IgD-negative memory B cell (primary cell): ENCODE results near the gene CD34. TPM values are rescaled to one million over a fixed set of nuclear protein-coding genes. Genes with fewer than 3 reads are reported as not detected.
"Not testable (repeated sequence)": the region's sequence is repeated elsewhere in the genome, so short reads cannot be mapped to it uniquely, and the experiment has no call there.

Experiments used
- H3K27ac Mint-ChIP-seq, 3 donors: one replicate each; pipeline ENCODE4 v1.8.0; 2020 to 2022; ENCODE audit warnings: mild to moderate bottlenecking in 3 of 3, mixed read lengths in 3 of 3, moderate library complexity in 1 of 3
- H3K27me3 Mint-ChIP-seq: one replicate; pipeline ENCODE4 v1.8.0; 2021; ENCODE audit warnings: mixed read lengths
- H3K36me3 Mint-ChIP-seq: one replicate; pipeline ENCODE4 v1.8.0; 2020; ENCODE audit warnings: mild to moderate bottlenecking, mixed read lengths
- H3K4me1 Mint-ChIP-seq, 3 donors: one replicate each; pipeline ENCODE4 v1.8.0; 2020 to 2022; ENCODE audit warnings: mixed read lengths in 3 of 3, mild to moderate bottlenecking in 1 of 3
- H3K4me3 Mint-ChIP-seq, 4 donors: one replicate each; pipeline ENCODE4 v1.8.0; 2020 to 2022; ENCODE audit warnings: mild to moderate bottlenecking in 4 of 4, mixed read lengths in 4 of 4, moderate library complexity in 3 of 4
- H3K9me3 Mint-ChIP-seq, 3 donors: one replicate each; pipeline ENCODE4 v1.8.0; 2020 to 2021; ENCODE audit warnings: mixed read lengths in 3 of 3, mild to moderate bottlenecking in 1 of 3
- polyA plus RNA-seq: library from polyadenylated mRNA; unstranded; fragments of 300-500 nt; fragmentation: Illumina TruSeq; gene quantifications from one replicate; pipeline ENCODE4 v1.2.3, GENCODE V29; 2021

The CD34 gene
- polyA plus RNA-seq, 1 donor from 2014 or later, result not detected

- Mint-ChIP-seq H3K36me3 (no peaks in the 10 kb centered on the region), H3K9me3 (no peaks in the 10 kb centered on the region), H3K27ac (no peak overlapping the region), H3K27me3 (peaks cover 9% of the 10 kb centered on the region), H3K4me3 (no peak overlapping the region), H3K4me1 (peaks cover 0 to 4% (median 0%) of the 10 kb centered on the region in 3 donors)
Measured at GRCh38 chr1:207944571-207944970, 33.6 kb upstream of the CD34 start.

- not testable (repeated sequence) for H3K27me3 Mint-ChIP-seq, H3K9me3 Mint-ChIP-seq, H3K36me3 Mint-ChIP-seq, H3K27ac Mint-ChIP-seq, H3K4me1 Mint-ChIP-seq
- peak overlapping the region in 2 of 4 donors; percentile 84 to 88 for H3K4me3 Mint-ChIP-seq
Measured at GRCh38 chr1:207942337-207942741, 31.4 kb upstream of the CD34 start.

- Mint-ChIP-seq H3K4me3 (no peak overlapping the region), H3K27me3 (peaks cover 5% of the 10 kb centered on the region), H3K4me1 (peaks cover 0 to 4% (median 0%) of the 10 kb centered on the region in 3 donors), H3K27ac (no peak overlapping the region), H3K9me3 (no peaks in the 10 kb centered on the region), H3K36me3 (no peaks in the 10 kb centered on the region)
Measured at GRCh38 chr1:207941665-207942064, 30.7 kb upstream of the CD34 start.

- H3K27ac Mint-ChIP-seq, result no peak overlapping the region
- H3K9me3 Mint-ChIP-seq, result peaks cover 0 to 8% (median 6%) of the 10 kb centered on the region in 3 donors
- H3K4me1 Mint-ChIP-seq, result peaks cover 0 to 4% (median 0%) of the 10 kb centered on the region in 3 donors
- H3K4me3 Mint-ChIP-seq, result no peak overlapping the region
- H3K36me3 Mint-ChIP-seq, result no peaks in the 10 kb centered on the region
- H3K27me3 Mint-ChIP-seq, result peaks cover 5% of the 10 kb centered on the region
Measured at GRCh38 chr1:207938016-207938415, 27.1 kb upstream of the CD34 start.

- peaks cover 4% of the 10 kb centered on the region for H3K27me3 Mint-ChIP-seq
- H3K27ac Mint-ChIP-seq, result no peak overlapping the region
- peaks cover 0 to 8% (median 6%) of the 10 kb centered on the region in 3 donors for H3K9me3 Mint-ChIP-seq
- no peak overlapping the region for H3K4me3 Mint-ChIP-seq
- no peaks in the 10 kb centered on the region for H3K36me3 Mint-ChIP-seq
- peaks cover 0 to 2% (median 0%) of the 10 kb centered on the region in 3 donors for H3K4me1 Mint-ChIP-seq
Measured at GRCh38 chr1:207937204-207937603, 26.3 kb upstream of the CD34 start.

- Mint-ChIP-seq H3K27me3 (peaks cover 2% of the 10 kb centered on the region), H3K36me3 (no peaks in the 10 kb centered on the region), H3K27ac (no peak overlapping the region), H3K4me3 (no peak overlapping the region), H3K9me3 (peaks cover 1 to 9% (median 8%) of the 10 kb centered on the region in 3 donors), H3K4me1 (no peaks in the 10 kb centered on the region)
Measured at GRCh38 chr1:207935166-207935583, 24.2 kb upstream of the CD34 start.

- H3K4me3 Mint-ChIP-seq, result no peak overlapping the region
- peaks cover 5 to 10% (median 8%) of the 10 kb centered on the region in 3 donors for H3K9me3 Mint-ChIP-seq
- H3K27ac Mint-ChIP-seq, result no peak overlapping the region
- H3K4me1 Mint-ChIP-seq, result no peaks in the 10 kb centered on the region
- peaks cover 5% of the 10 kb centered on the region for H3K27me3 Mint-ChIP-seq
- H3K36me3 Mint-ChIP-seq, result no peaks in the 10 kb centered on the region
Measured at GRCh38 chr1:207933205-207933800, 22.4 kb upstream of the CD34 start.

GRCh38 chr1:207926984-207927383, 16.1 kb upstream of the CD34 start:
- H3K27me3 Mint-ChIP-seq, result peaks cover 26% of the 10 kb centered on the region
- no peak overlapping the region for H3K4me3 Mint-ChIP-seq
- H3K36me3 Mint-ChIP-seq, result peaks cover 2% of the 10 kb centered on the region
- no peak overlapping the region for H3K27ac Mint-ChIP-seq
- no peaks in the 10 kb centered on the region for H3K4me1 Mint-ChIP-seq
- peaks cover 0 to 5% (median 4%) of the 10 kb centered on the region in 3 donors for H3K9me3 Mint-ChIP-seq

GRCh38 chr1:207925969-207926368, 15.0 kb upstream of the CD34 start:
- H3K9me3 Mint-ChIP-seq, H3K27ac Mint-ChIP-seq, H3K36me3 Mint-ChIP-seq, H3K4me1 Mint-ChIP-seq, H3K4me3 Mint-ChIP-seq: not testable (repeated sequence)
- H3K27me3 Mint-ChIP-seq, result peaks cover 30% of the 10 kb centered on the region

GRCh38 chr1:207925210-207925609, 14.3 kb upstream of the CD34 start:
- peaks cover 33% of the 10 kb centered on the region for H3K27me3 Mint-ChIP-seq
- peaks cover 2% of the 10 kb centered on the region for H3K36me3 Mint-ChIP-seq
- no peak overlapping the region for H3K27ac Mint-ChIP-seq
- H3K4me1 Mint-ChIP-seq, result no peaks in the 10 kb centered on the region
- H3K4me3 Mint-ChIP-seq, result no peak overlapping the region
- H3K9me3 Mint-ChIP-seq, result peaks cover 0 to 4% (median 1%) of the 10 kb centered on the region in 3 donors

- Mint-ChIP-seq H3K27ac (no peak overlapping the region), H3K9me3 (no peaks in the 10 kb centered on the region), H3K36me3 (peaks cover 2% of the 10 kb centered on the region), H3K4me1 (peaks cover 2 to 7% (median 5%) of the 10 kb centered on the region in 3 donors), H3K27me3 (peaks cover 36% of the 10 kb centered on the region), H3K4me3 (no peak overlapping the region)
Measured at GRCh38 chr1:207923561-207923960, 12.6 kb upstream of the CD34 start.

- no peaks in the 10 kb centered on the region for H3K9me3 Mint-ChIP-seq
Measured at GRCh38 chr1:207923121-207923520, 12.2 kb upstream of the CD34 start.

GRCh38 chr1:207922554-207922953, 11.6 kb upstream of the CD34 start:
- Mint-ChIP-seq H3K4me3 (no peak overlapping the region), H3K36me3 (peaks cover 2% of the 10 kb centered on the region), H3K27me3 (peaks cover 33% of the 10 kb centered on the region)

More at GRCh38 chr1:207923121-207923520, 12.2 kb upstream of the CD34 start:
- H3K4me1 Mint-ChIP-seq, result peaks cover 2 to 7% (median 5%) of the 10 kb centered on the region in 3 donors
- peaks cover 2% of the 10 kb centered on the region for H3K36me3 Mint-ChIP-seq
- H3K27ac Mint-ChIP-seq, result no peak overlapping the region
- no peak overlapping the region for H3K4me3 Mint-ChIP-seq
- peaks cover 33% of the 10 kb centered on the region for H3K27me3 Mint-ChIP-seq

GRCh38 chr1:207921321-207921720, 10.4 kb upstream of the CD34 start:
- H3K4me1 Mint-ChIP-seq, result peaks cover 2 to 7% (median 5%) of the 10 kb centered on the region in 3 donors
- H3K27me3 Mint-ChIP-seq, result peaks cover 28% of the 10 kb centered on the region
- no peaks in the 10 kb centered on the region for H3K9me3 Mint-ChIP-seq
- H3K27ac Mint-ChIP-seq, result no peak overlapping the region
- H3K4me3 Mint-ChIP-seq, result no peak overlapping the region
- no peaks in the 10 kb centered on the region for H3K36me3 Mint-ChIP-seq

More at GRCh38 chr1:207922554-207922953, 11.6 kb upstream of the CD34 start:
- H3K9me3 Mint-ChIP-seq, result no peaks in the 10 kb centered on the region
- peaks cover 2 to 7% (median 5%) of the 10 kb centered on the region in 3 donors for H3K4me1 Mint-ChIP-seq
- H3K27ac Mint-ChIP-seq, result no peak overlapping the region

GRCh38 chr1:207920444-207921021, 9.6 kb upstream of the CD34 start:
- Mint-ChIP-seq H3K4me1 (peaks cover 2 to 7% (median 5%) of the 10 kb centered on the region in 3 donors), H3K4me3 (no peak overlapping the region), H3K27ac (no peak overlapping the region), H3K9me3 (no peaks in the 10 kb centered on the region), H3K36me3 (no peaks in the 10 kb centered on the region), H3K27me3 (peaks cover 28% of the 10 kb centered on the region)
